Activated CD4-positive, alpha-beta T cell treated with anti-CD3 and anti-CD28 coated beads for 36 hours (primary cell): Measurements from ENCODE around the gene RAI14. TPM values are rescaled to one million over a fixed set of nuclear protein-coding genes. Genes with fewer than 3 reads are reported as not detected.

Source experiments
- ATAC-seq: fragments of 200-7000 bp; cut with Tn5 transposase; one replicate; pipeline ENCODE4 v1.10.0; 2021; ENCODE audit warnings: mild to moderate bottlenecking, moderate library complexity
- CTCF ChIA-PET: fragments of 350-600 bp; sonication (Branson Sonifier 250); formaldehyde crosslinking; loops from one replicate; lab custom pipeline; 2021; ENCODE audit warnings: antibody characterized with exemption; lab: Charles Lee
- POLR2A ChIA-PET: fragments of 350-600 bp; sonication (Branson Sonifier 250); formaldehyde crosslinking; loops from one replicate; lab custom pipeline; 2021; ENCODE audit warnings: antibody characterized with exemption, inconsistent platforms; lab: Charles Lee
- DNase-seq: peaks from one replicate; pipeline ENCODE4 v3.0.0-alpha.2; 2020
- H3K27ac Mint-ChIP-seq: one replicate; pipeline ENCODE4 v1.8.0; 2021; ENCODE audit warnings: mixed read lengths
- H3K27me3 Mint-ChIP-seq: one replicate; pipeline ENCODE4 v1.8.0; 2021; ENCODE audit warnings: mixed read lengths
- H3K36me3 Mint-ChIP-seq: one replicate; pipeline ENCODE4 v1.8.0; 2021; ENCODE audit warnings: low read depth, mixed read lengths
- H3K4me1 Mint-ChIP-seq: one replicate; pipeline ENCODE4 v1.8.0; 2021; ENCODE audit warnings: mixed read lengths
- H3K4me3 Mint-ChIP-seq: one replicate; pipeline ENCODE4 v1.8.0; 2021; ENCODE audit warnings: mild to moderate bottlenecking, moderate library complexity, mixed read lengths
- H3K9me3 Mint-ChIP-seq: one replicate; pipeline ENCODE4 v1.8.0; 2021; ENCODE audit warnings: low read depth, mixed read lengths
- intact Hi-C, 2 experiments: fragments of 100-400 bp; cut with DNase I in 1 of 2; cut with micrococcal nuclease in 1 of 2; formaldehyde crosslinking; loops; one replicate each; pipeline versions ENCODE4 v1.14.2 to v1.15.1; 2022 to 2024; cut with DNase I, micrococcal nuclease
- total RNA-seq, 2 experiments: library from RNA; stranded (reverse); gene quantifications; one replicate each; pipeline ENCODE4 v1.2.3, GENCODE V29; 2021

RAI14 gene
- total RNA-seq, 2 experiments from 2014 or later, result 4.5 to 7.1 TPM

- ChIA-PET POLR2A (no interaction called here), CTCF (no interaction called here)
- peaks cover 7% of the 10 kb centered on the region for H3K27me3 Mint-ChIP-seq
- DNase-seq (no peak), ATAC-seq (no peak)
- intact Hi-C loops, result no loop called here
- H3K27ac Mint-ChIP-seq, result no peak overlapping the region
- H3K36me3 Mint-ChIP-seq, result no peaks in the 10 kb centered on the region
- no peaks in the 10 kb centered on the region for H3K4me1 Mint-ChIP-seq
- H3K9me3 Mint-ChIP-seq, result peaks cover 4% of the 10 kb centered on the region
- no peak overlapping the region for H3K4me3 Mint-ChIP-seq
These were observed 135.7 kb downstream of the RAI14 start for GRCh38 chr5:34791761-34792244.

GRCh38 chr5:34802834-34803563 lies 146.9 kb downstream of the RAI14 start:
- H3K4me1 Mint-ChIP-seq, result no peaks in the 10 kb centered on the region
- POLR2A ChIA-PET, result no interaction called here
- ATAC-seq (no peak), DNase-seq (no peak)
- no peak overlapping the region for H3K4me3 Mint-ChIP-seq
- H3K27me3 Mint-ChIP-seq, result no peaks in the 10 kb centered on the region
- H3K36me3 Mint-ChIP-seq, result no peaks in the 10 kb centered on the region
- no peaks in the 10 kb centered on the region for H3K9me3 Mint-ChIP-seq
- intact Hi-C loops, result no loop called here
- H3K27ac Mint-ChIP-seq, result no peak overlapping the region
- CTCF ChIA-PET, result interaction anchor here (0.6 to 0.7 kb wide), 2 partner anchors 44 to 123 kb away, joined by 4 to 5 read pairs; no protein-coding TSS in a partner anchor

- CTCF ChIA-PET, result interaction anchor here (0.6 kb wide), 1 partner anchor 14 kb away, joined by 4 read pairs; no protein-coding TSS in a partner anchor
- DNase-seq (no peak), ATAC-seq (no peak)
- intact Hi-C loops, result no loop called here
- POLR2A ChIA-PET, result no interaction called here
- Mint-ChIP-seq H3K27ac (no peak overlapping the region), H3K27me3 (no peaks in the 10 kb centered on the region), H3K9me3 (no peaks in the 10 kb centered on the region), H3K36me3 (no peaks in the 10 kb centered on the region), H3K4me1 (no peaks in the 10 kb centered on the region), H3K4me3 (no peak overlapping the region)
These were observed 148.0 kb downstream of the RAI14 start for GRCh38 chr5:34803974-34804732.

GRCh38 chr5:34804913-34805312 lies 148.8 kb downstream of the RAI14 start:
- Mint-ChIP-seq H3K9me3 (no peaks in the 10 kb centered on the region), H3K4me3 (no peak overlapping the region), H3K27me3 (no peaks in the 10 kb centered on the region), H3K36me3 (no peaks in the 10 kb centered on the region), H3K27ac (no peak overlapping the region), H3K4me1 (no peaks in the 10 kb centered on the region)
- ATAC-seq (no peak), DNase-seq (no peak)
- CTCF ChIA-PET, result no interaction called here
- POLR2A ChIA-PET, result no interaction called here
- intact Hi-C loops, result no loop called here

GRCh38 chr5:34806532-34806931 lies 150.4 kb downstream of the RAI14 start:
- DNase-seq (no peak), ATAC-seq (no peak)
- Mint-ChIP-seq H3K27me3 (no peaks in the 10 kb centered on the region), H3K4me3 (no peak overlapping the region), H3K4me1 (no peaks in the 10 kb centered on the region), H3K9me3 (no peaks in the 10 kb centered on the region), H3K36me3 (no peaks in the 10 kb centered on the region), H3K27ac (no peak overlapping the region)
- CTCF ChIA-PET, result no interaction called here
- intact Hi-C loops, result no loop called here
- POLR2A ChIA-PET, result no interaction called here

GRCh38 chr5:34811706-34812105 lies 155.6 kb downstream of the RAI14 start:
- ChIA-PET CTCF (no interaction called here), POLR2A (no interaction called here)
- no peaks in the 10 kb centered on the region for H3K9me3 Mint-ChIP-seq
- no peaks in the 10 kb centered on the region for H3K27me3 Mint-ChIP-seq
- no peaks in the 10 kb centered on the region for H3K36me3 Mint-ChIP-seq
- intact Hi-C loops, result no loop called here
- H3K4me1 Mint-ChIP-seq, result no peaks in the 10 kb centered on the region
- H3K27ac Mint-ChIP-seq, result no peak overlapping the region
- no peak for DNase-seq
- no peak overlapping the region for H3K4me3 Mint-ChIP-seq
- no peak for ATAC-seq

- ChIA-PET CTCF (interaction anchor here (1.1 kb wide), 1 partner anchor 12 kb away, joined by 3 read pairs; no protein-coding TSS in a partner anchor), POLR2A (no interaction called here)
- Mint-ChIP-seq H3K4me3 (no peak overlapping the region), H3K27me3 (no peaks in the 10 kb centered on the region), H3K9me3 (no peaks in the 10 kb centered on the region), H3K27ac (no peak overlapping the region), H3K36me3 (no peaks in the 10 kb centered on the region), H3K4me1 (no peaks in the 10 kb centered on the region)
- intact Hi-C loops, result no loop called here
- DNase-seq, result no peak
- ATAC-seq, result no peak
These were observed 157.4 kb downstream of the RAI14 start for GRCh38 chr5:34813509-34813908.

GRCh38 chr5:34817558-34818351 lies 161.6 kb downstream of the RAI14 start:
- DNase-seq, result no peak
- H3K4me3 Mint-ChIP-seq, result no peak overlapping the region
- no peaks in the 10 kb centered on the region for H3K36me3 Mint-ChIP-seq
- no peak overlapping the region for H3K27ac Mint-ChIP-seq
- intact Hi-C loops, result no loop called here
- ChIA-PET POLR2A (no interaction called here), CTCF (interaction anchor here (0.5 to 1.1 kb wide), 4 partner anchors 14 to 719 kb away, joined by 3 to 4 read pairs (median 3); no protein-coding TSS in a partner anchor)
- no peaks in the 10 kb centered on the region for H3K27me3 Mint-ChIP-seq
- H3K9me3 Mint-ChIP-seq, result no peaks in the 10 kb centered on the region
- ATAC-seq, result no peak
- no peaks in the 10 kb centered on the region for H3K4me1 Mint-ChIP-seq

GRCh38 chr5:34818717-34819116 lies 162.6 kb downstream of the RAI14 start:
- Mint-ChIP-seq H3K4me3 (no peak overlapping the region), H3K9me3 (no peaks in the 10 kb centered on the region), H3K27ac (no peak overlapping the region), H3K36me3 (no peaks in the 10 kb centered on the region), H3K4me1 (no peaks in the 10 kb centered on the region), H3K27me3 (no peaks in the 10 kb centered on the region)
- no peak for DNase-seq
- no peak for ATAC-seq
- CTCF ChIA-PET, result interaction anchor here (0.7 to 1.1 kb wide), 2 partner anchors 15 to 80 kb away, joined by 3 to 4 read pairs; no protein-coding TSS in a partner anchor
- POLR2A ChIA-PET, result no interaction called here
- intact Hi-C loops, result no loop called here

- ChIA-PET CTCF (interaction anchor here (0.8 kb wide), 2 partner anchors 11 to 183 kb away, joined by 3 to 4 read pairs; no protein-coding TSS in a partner anchor), POLR2A (no interaction called here)
- H3K27ac Mint-ChIP-seq, result no peak overlapping the region
- DNase-seq (no peak), ATAC-seq (no peak)
- intact Hi-C loops, result no loop called here
- peaks cover 2% of the 10 kb centered on the region for H3K27me3 Mint-ChIP-seq
- no peaks in the 10 kb centered on the region for H3K36me3 Mint-ChIP-seq
- H3K4me3 Mint-ChIP-seq, result no peak overlapping the region
- no peaks in the 10 kb centered on the region for H3K4me1 Mint-ChIP-seq
- H3K9me3 Mint-ChIP-seq, result no peaks in the 10 kb centered on the region
These were observed 164.5 kb downstream of the RAI14 start for GRCh38 chr5:34820593-34820992.
